ENCODE data around the gene MAB21L2.

The MAB21L2 gene

GRCh38 chr4:150577796-150578195 lies 4.2 kb upstream of the MAB21L2 start:
- no peak for DNase-seq (ENCODE audit: low read depth in 2 of 2)

- DNase-seq (ENCODE audit: low read depth in 2 of 2): no peak
These were observed 3.0 kb upstream of the MAB21L2 start for GRCh38 chr4:150578745-150579501.

- DNase-seq (ENCODE audit: low read depth in 2 of 2): no peak
These were observed 2.3 kb upstream of the MAB21L2 start for GRCh38 chr4:150579551-150580234.

GRCh38 chr4:150580306-150580705 lies 1.6 kb upstream of the MAB21L2 start:
- no peak for DNase-seq (ENCODE audit: low read depth in 2 of 2)

- no peak for DNase-seq (ENCODE audit: low read depth in 2 of 2)
These were observed 820 bp upstream of the MAB21L2 start for GRCh38 chr4:150581056-150581605.

- no peak for DNase-seq (ENCODE audit: low read depth in 2 of 2)
These were observed 305 bp upstream of the MAB21L2 start for GRCh38 chr4:150581641-150582051.

- DNase-seq (ENCODE audit: low read depth in 2 of 2): no peak
These were observed 929 bp downstream of the MAB21L2 start for GRCh38 chr4:150582873-150583286.

GRCh38 chr4:150583287-150584110 lies 1.5 kb downstream of the MAB21L2 start:
- no peak for DNase-seq (ENCODE audit: low read depth in 2 of 2)

- DNase-seq (ENCODE audit: low read depth in 2 of 2): no peak
These were observed 2.4 kb downstream of the MAB21L2 start for GRCh38 chr4:150584111-150584915.

- no peak for DNase-seq (ENCODE audit: low read depth in 2 of 2)
These were observed 3.7 kb downstream of the MAB21L2 start for GRCh38 chr4:150585611-150586010.

GRCh38 chr4:150586162-150586810 lies 4.3 kb downstream of the MAB21L2 start:
- no peak for DNase-seq (ENCODE audit: low read depth in 2 of 2)

GRCh38 chr4:150588316-150588715 lies 6.4 kb downstream of the MAB21L2 start:
- DNase-seq (ENCODE audit: low read depth in 2 of 2): no peak

GRCh38 chr4:150589157-150589556 lies 7.2 kb downstream of the MAB21L2 start:
- DNase-seq (ENCODE audit: low read depth in 2 of 2): no peak

GRCh38 chr4:150590631-150591030 lies 8.7 kb downstream of the MAB21L2 start:
- DNase-seq (ENCODE audit: low read depth in 2 of 2): no peak

GRCh38 chr4:150591406-150591805 lies 9.5 kb downstream of the MAB21L2 start:
- no peak for DNase-seq (ENCODE audit: low read depth in 2 of 2)

- DNase-seq (ENCODE audit: low read depth in 2 of 2): no peak
These were observed 10.0 kb downstream of the MAB21L2 start for GRCh38 chr4:150591904-150592303.

- DNase-seq (ENCODE audit: low read depth in 2 of 2): no peak
These were observed 12.0 kb downstream of the MAB21L2 start for GRCh38 chr4:150593996-150594395.

GRCh38 chr4:150598909-150599308 lies 17.0 kb downstream of the MAB21L2 start:
- no peak for DNase-seq (ENCODE audit: low read depth in 2 of 2)

GRCh38 chr4:150599547-150599946 lies 17.6 kb downstream of the MAB21L2 start:
- DNase-seq (ENCODE audit: low read depth in 2 of 2): no peak

- DNase-seq (ENCODE audit: low read depth in 2 of 2): no peak
These were observed 19.0 kb downstream of the MAB21L2 start for GRCh38 chr4:150600812-150601445.

Measured in fibroblast of skin of left biceps (primary cell).